ENCODE data around the gene PAK5. TPM values are rescaled to one million over a fixed set of nuclear protein-coding genes. Genes with fewer than 3 reads are reported as not detected.

Gene PAK5
- total and polyA plus RNA-seq, 2 experiments from 2014 or later, result 0.57 to 1.1 TPM

DNA sequence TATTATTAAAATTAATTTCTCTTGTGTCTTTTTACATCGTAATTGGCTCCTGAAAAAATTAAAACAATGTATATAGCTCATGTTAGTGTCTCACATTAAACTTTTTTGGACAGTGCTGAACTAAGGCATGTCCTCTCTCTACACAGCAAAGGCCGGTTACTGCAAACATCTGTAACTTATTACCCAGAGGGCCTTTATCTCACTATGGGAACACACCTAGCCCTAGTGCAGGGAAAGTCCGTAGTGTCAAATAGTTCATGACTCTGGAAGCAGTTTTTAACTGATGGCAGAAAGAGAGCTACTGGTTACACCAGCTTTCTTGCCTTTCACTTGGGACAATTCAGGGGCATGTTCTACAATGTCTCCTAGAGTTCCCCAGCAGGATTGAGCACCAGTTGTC, 82.2 kb downstream of the PAK5 start:
- Mint-ChIP-seq H3K27me3 (ENCODE audit: insufficient read depth, low read depth, poor library complexity) (no peaks in the 10 kb centered on the region), H3K9me3 (no peaks in the 10 kb centered on the region), H3K36me3 (ENCODE audit: low read depth) (no peaks in the 10 kb centered on the region), H3K4me1 (peaks cover 28% of the 10 kb centered on the region), H3K27ac (no peak overlapping the region), H3K4me3 (no peak overlapping the region)
- TF ChIP-seq ZNF331 (CRISPR knock-in tag; IDR thresholded peaks at IDR 0.05; ENCODE audit: low read depth) (no peak), NANOG (IDR thresholded peaks at IDR 0.05; ENCODE audit: borderline replicate concordance) (no peak)
- no peak overlapping the region for H3K4me2 ChIP-seq
- no peaks in the 10 kb centered on the region for H3K9me2 ChIP-seq (ENCODE audit: insufficient read depth)
- H2AFZ ChIP-seq, result no peak overlapping the region
- H3K4me3 ChIP-seq, result no peak overlapping the region
- H3K27me3 ChIP-seq (ENCODE audit: insufficient read depth), result no peaks in the 10 kb centered on the region
- H3K4me1 ChIP-seq (ENCODE audit: insufficient read depth), result peaks cover 15% of the 10 kb centered on the region
- no peaks in the 10 kb centered on the region for H3K79me2 ChIP-seq (replicated peaks; ENCODE audit: insufficient read depth)
- no peaks in the 10 kb centered on the region for H3K36me3 ChIP-seq (ENCODE audit: insufficient read depth)
- no peaks in the 10 kb centered on the region for H3F3A ChIP-seq (replicated peaks; ENCODE audit: low read depth)
- H4K20me1 ChIP-seq (replicated peaks; ENCODE audit: insufficient read depth), result no peaks in the 10 kb centered on the region
- ATAC-seq (no peak), DNase-seq (ENCODE audit: low spot score) (no peak)
- H3K27ac ChIP-seq (ENCODE audit: low read depth), result no peak overlapping the region

- Histone ChIP-seq H3K36me3 (ENCODE audit: insufficient read depth) (no peaks in the 10 kb centered on the region), H3K4me1 (ENCODE audit: insufficient read depth) (peaks cover 15% of the 10 kb centered on the region), H3K9me2 (ENCODE audit: insufficient read depth) (no peaks in the 10 kb centered on the region), H2AFZ (no peak overlapping the region), H3K4me3 (no peak overlapping the region), H3K79me2 (replicated peaks; ENCODE audit: insufficient read depth) (no peaks in the 10 kb centered on the region), H4K20me1 (replicated peaks; ENCODE audit: insufficient read depth) (no peaks in the 10 kb centered on the region), H3K27me3 (ENCODE audit: insufficient read depth) (no peaks in the 10 kb centered on the region), H3K4me2 (no peak overlapping the region), H3K27ac (ENCODE audit: low read depth) (no peak overlapping the region), H3F3A (replicated peaks; ENCODE audit: low read depth) (no peaks in the 10 kb centered on the region)
- Mint-ChIP-seq H3K36me3 (ENCODE audit: low read depth) (no peaks in the 10 kb centered on the region), H3K4me1 (peaks cover 27% of the 10 kb centered on the region), H3K27ac (no peak overlapping the region; the same call in 1 of the 2 replicates), H3K9me3 (no peaks in the 10 kb centered on the region), H3K27me3 (ENCODE audit: insufficient read depth, low read depth, poor library complexity) (no peaks in the 10 kb centered on the region), H3K4me3 (no peak overlapping the region)
- no peak for ATAC-seq
- no peak for TF ChIP-seq ZNF331 (CRISPR knock-in tag; IDR thresholded peaks at IDR 0.05; ENCODE audit: low read depth)
- DNase-seq (ENCODE audit: low spot score), result no peak
These were observed 83.6 kb downstream of the PAK5 start for GRCh38 chr20:9755301-9755700.

- H3K27ac Mint-ChIP-seq, result no peak overlapping the region
- H3K4me1 Mint-ChIP-seq, result no peaks in the 10 kb centered on the region
- Histone ChIP-seq H2AFZ (no peak overlapping the region), H3K4me2 (no peak overlapping the region), H3K79me2 (replicated peaks; ENCODE audit: insufficient read depth) (no peaks in the 10 kb centered on the region), H3K36me3 (ENCODE audit: insufficient read depth) (no peaks in the 10 kb centered on the region), H3K27me3 (ENCODE audit: insufficient read depth) (no peaks in the 10 kb centered on the region), H3F3A (replicated peaks; ENCODE audit: low read depth) (no peaks in the 10 kb centered on the region), H4K20me1 (replicated peaks; ENCODE audit: insufficient read depth) (no peaks in the 10 kb centered on the region), H3K4me1 (ENCODE audit: insufficient read depth) (no peaks in the 10 kb centered on the region), H3K9me2 (ENCODE audit: insufficient read depth) (peaks cover 11% of the 10 kb centered on the region), H3K27ac (ENCODE audit: low read depth) (no peak overlapping the region), H3K4me3 (no peak overlapping the region)
- H3K4me3 Mint-ChIP-seq, result no peak overlapping the region
- no peak for TF ChIP-seq EZH2 (IDR thresholded peaks at IDR 0.05; ENCODE audit: low read depth, unreplicated experiment)
- TF ChIP-seq ZNF331 (CRISPR knock-in tag; IDR thresholded peaks at IDR 0.05; ENCODE audit: low read depth), result no peak
- TF ChIP-seq REST (IDR thresholded peaks at IDR 0.05; ENCODE audit: unreplicated experiment), result no peak
- TF ChIP-seq JUNB (IDR thresholded peaks at IDR 0.05; ENCODE audit: unreplicated experiment), result no peak
- TF ChIP-seq POLR2AphosphoS5 (IDR thresholded peaks at IDR 0.05; ENCODE audit: low read depth), result no peak
- DNase-seq (ENCODE audit: low spot score) (no peak), ATAC-seq (no peak)
- H3K27me3 Mint-ChIP-seq (ENCODE audit: insufficient read depth, low read depth, poor library complexity), result no peaks in the 10 kb centered on the region
- H3K36me3 Mint-ChIP-seq (ENCODE audit: low read depth), result no peaks in the 10 kb centered on the region
- peaks cover 2% of the 10 kb centered on the region; the same call in 1 of the 3 replicates for H3K9me3 Mint-ChIP-seq
These were observed 94.3 kb downstream of the PAK5 start for GRCh38 chr20:9744551-9744950.
